Gastroesophageal sphincter (tissue), 4 donors: ENCODE data around the gene ASB15. TPM values are rescaled to one million over a fixed set of nuclear protein-coding genes. Genes with fewer than 3 reads are reported as not detected.

ENCODE experiments used
- ATAC-seq: fragments of 150-250 bp; one replicate; pipeline ENCODE4 v1.9.1; 2016; ENCODE audit warnings: mild to moderate bottlenecking, moderate library complexity
- H3K27ac ChIP-seq, 4 donors: fragments of 200-600 bp; sonication (generic) in 3 of 4; 1 replicate in 3 of 4; 2 replicates in 1 of 4; pipeline ENCODE4 v1.5.1; 2016 to 2019
- H3K27me3 ChIP-seq: fragments of 200-600 bp; sonication (generic); one replicate; pipeline ENCODE4 v1.5.1; 2019
- H3K36me3 ChIP-seq, 2 donors: fragments of 200-600 bp; sonication (generic); one replicate each; pipeline ENCODE4 v1.5.1; 2019; ENCODE audit warnings: control low read depth in 1 of 2
- H3K4me1 ChIP-seq, 3 donors: fragments of 200-600 bp; sonication (generic); 1 replicate in 2 of 3; 2 replicates in 1 of 3; pipeline ENCODE4 v1.5.1; 2016 to 2019; ENCODE audit warnings: control low read depth in 2 of 3
- H3K4me3 ChIP-seq, 2 donors: fragments of 200-600 bp; sonication (generic); one replicate each; pipeline ENCODE4 v1.5.1; 2019; ENCODE audit warnings: mild to moderate bottlenecking in 1 of 2, moderate library complexity in 1 of 2
- H3K9me3 ChIP-seq, 3 donors: fragments of 200-600 bp; sonication (generic); one replicate each; pipeline ENCODE4 v1.5.1; 2017 to 2019; ENCODE audit warnings: control low read depth in 2 of 3
- EP300 ChIP-seq: sonication (generic); formaldehyde crosslinking; IDR thresholded peaks from one replicate; pipeline ENCODE4 v1.6.1; 2017; ENCODE audit warnings: antibody characterized with exemption, mild to moderate bottlenecking
- POLR2A ChIP-seq, 2 donors: fragments of 450-650 bp; IDR thresholded peaks; one replicate each; pipeline ENCODE4 v1.6.1; 2017; ENCODE audit warnings: antibody characterized with exemption in 2 of 2, mild to moderate bottlenecking in 2 of 2, moderate library complexity in 1 of 2
- POLR2AphosphoS5 ChIP-seq: sonication (generic); formaldehyde crosslinking; IDR thresholded peaks from one replicate; pipeline ENCODE4 v1.6.1; 2017; ENCODE audit warnings: antibody characterized with exemption
- WGBS, 2 donors: methylation state at CpG; one replicate each; pipeline ENCODE4 v1.1.5; 2018; ENCODE audit warnings: low coverage in 1 of 2; 5-methylcytosine and 5-hydroxymethylcytosine counted together
- total RNA-seq, 4 donors: library from RNA; depleted of rRNA; stranded (reverse); fragments of >200 nt; gene quantifications; one replicate each; pipeline ENCODE4 v1.1.0, GENCODE V29; 2016
- TF ChIP-seq, protein P1 (sequence below), 4 experiments: fragments of 200-600 bp in 2 of 4; fragments of 450-650 bp in 2 of 4; sonication (generic) in 1 of 4; IDR thresholded peaks; one replicate each; pipeline ENCODE4 v1.5.1; 2017 to 2019; ENCODE audit warnings: antibody characterized with exemption in 4 of 4, mild to moderate bottlenecking in 2 of 4, moderate library complexity in 2 of 4

ASB15 gene
- total RNA-seq, 4 donors from 2014 or later: not detected

DNA sequence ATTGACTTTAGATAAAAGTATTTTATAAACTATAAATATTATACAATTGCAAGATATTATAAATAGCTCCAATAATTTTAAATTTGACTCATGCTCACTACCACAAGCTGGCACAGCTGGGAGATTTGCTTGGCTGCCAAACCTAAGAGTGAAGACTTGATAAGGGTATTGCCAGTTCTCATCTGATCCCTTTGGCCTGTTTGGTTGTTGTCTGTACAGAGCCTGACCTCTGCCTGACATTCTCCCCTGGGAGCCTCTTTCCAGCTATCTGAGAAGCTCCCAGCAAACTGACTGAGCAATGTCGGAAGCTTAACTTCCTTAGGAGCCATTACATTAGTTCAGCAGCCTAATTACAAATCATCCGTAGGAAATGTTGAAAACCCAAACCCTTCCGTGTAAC lies 43.9 kb downstream of the ASB15 start:
- ATAC-seq: no peak
- TF ChIP-seq POLR2A (IDR thresholded peaks at IDR 0.05) (no peak), EP300 (no peak), POLR2AphosphoS5 (no peak)
- TF ChIP-seq, protein P1, sequence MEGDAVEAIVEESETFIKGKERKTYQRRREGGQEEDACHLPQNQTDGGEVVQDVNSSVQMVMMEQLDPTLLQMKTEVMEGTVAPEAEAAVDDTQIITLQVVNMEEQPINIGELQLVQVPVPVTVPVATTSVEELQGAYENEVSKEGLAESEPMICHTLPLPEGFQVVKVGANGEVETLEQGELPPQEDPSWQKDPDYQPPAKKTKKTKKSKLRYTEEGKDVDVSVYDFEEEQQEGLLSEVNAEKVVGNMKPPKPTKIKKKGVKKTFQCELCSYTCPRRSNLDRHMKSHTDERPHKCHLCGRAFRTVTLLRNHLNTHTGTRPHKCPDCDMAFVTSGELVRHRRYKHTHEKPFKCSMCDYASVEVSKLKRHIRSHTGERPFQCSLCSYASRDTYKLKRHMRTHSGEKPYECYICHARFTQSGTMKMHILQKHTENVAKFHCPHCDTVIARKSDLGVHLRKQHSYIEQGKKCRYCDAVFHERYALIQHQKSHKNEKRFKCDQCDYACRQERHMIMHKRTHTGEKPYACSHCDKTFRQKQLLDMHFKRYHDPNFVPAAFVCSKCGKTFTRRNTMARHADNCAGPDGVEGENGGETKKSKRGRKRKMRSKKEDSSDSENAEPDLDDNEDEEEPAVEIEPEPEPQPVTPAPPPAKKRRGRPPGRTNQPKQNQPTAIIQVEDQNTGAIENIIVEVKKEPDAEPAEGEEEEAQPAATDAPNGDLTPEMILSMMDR (IDR thresholded peaks at IDR 0.05): no peak
- H3K27ac ChIP-seq: no peak overlapping the region
- no peaks in the 10 kb centered on the region for H3K36me3 ChIP-seq
- H3K27me3 ChIP-seq: no peaks in the 10 kb centered on the region
- H3K4me1 ChIP-seq: peaks cover 0 to 14% (median 2%) of the 10 kb centered on the region in 3 donors
- no peak overlapping the region for H3K4me3 ChIP-seq
- WGBS, 2 donors: 42 to 61% methylated on average over 2 to 3 of the region's 3 CpGs
- no peaks in the 10 kb centered on the region for H3K9me3 ChIP-seq

- Histone ChIP-seq H3K4me1 (peaks cover 0 to 14% (median 2%) of the 10 kb centered on the region in 3 donors), H3K4me3 (no peak overlapping the region), H3K36me3 (no peaks in the 10 kb centered on the region), H3K27ac (no peak overlapping the region), H3K9me3 (no peaks in the 10 kb centered on the region), H3K27me3 (no peaks in the 10 kb centered on the region)
- TF ChIP-seq EP300: no peak
- TF ChIP-seq, protein P1 (IDR thresholded peaks at IDR 0.05): no peak
- TF ChIP-seq POLR2A (IDR thresholded peaks at IDR 0.05): no peak
- no peak for TF ChIP-seq POLR2AphosphoS5
- WGBS, 2 donors: 86 to 90% methylated on average over 3 to 5 of the region's 7 CpGs
- ATAC-seq: no peak
Observed at GRCh38 chr7:123647106-123647730, 45.6 kb downstream of the ASB15 start.

- Histone ChIP-seq H3K9me3 (no peaks in the 10 kb centered on the region), H3K27me3 (no peaks in the 10 kb centered on the region), H3K4me3 (no peak overlapping the region), H3K36me3 (no peaks in the 10 kb centered on the region), H3K4me1 (peaks cover 0 to 2% (median 0%) of the 10 kb centered on the region in 3 donors), H3K27ac (no peak overlapping the region)
- WGBS, 2 donors: 70 to 80% methylated on average over 2 of the region's 2 CpGs
- TF ChIP-seq POLR2AphosphoS5 (no peak), POLR2A (IDR thresholded peaks at IDR 0.05) (no peak), EP300 (no peak)
- TF ChIP-seq, protein P1 (IDR thresholded peaks at IDR 0.05): no peak
- ATAC-seq: no peak
Observed at GRCh38 chr7:123649964-123650363, 48.3 kb downstream of the ASB15 start.

DNA sequence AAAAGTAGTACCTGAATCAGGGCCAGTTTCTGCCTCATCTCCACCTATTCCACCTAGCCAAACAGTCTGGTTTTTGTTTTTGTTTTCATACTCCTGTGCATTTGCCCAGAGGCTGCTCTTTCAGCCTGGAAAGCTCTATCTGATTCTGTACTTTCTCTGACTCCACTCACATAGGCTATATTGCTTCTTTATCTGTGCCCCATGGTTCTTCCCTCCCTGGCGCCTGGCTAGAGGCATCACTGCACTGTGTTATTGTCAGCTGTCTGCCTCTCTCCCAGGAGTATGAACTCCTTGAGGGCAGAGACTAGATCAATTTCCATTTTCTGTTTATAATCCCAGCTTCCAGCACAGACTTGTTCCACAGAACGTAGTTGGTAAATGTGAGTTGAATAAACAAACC lies 49.0 kb downstream of the ASB15 start:
- no peak for ATAC-seq
- TF ChIP-seq EP300 (no peak), POLR2A (IDR thresholded peaks at IDR 0.05) (no peak), POLR2AphosphoS5 (no peak)
- TF ChIP-seq, protein P1 (IDR thresholded peaks at IDR 0.05): no peak

GRCh38 chr7:123652406-123652805 lies 50.8 kb downstream of the ASB15 start:
- Histone ChIP-seq H3K27ac (no peak overlapping the region), H3K27me3 (no peaks in the 10 kb centered on the region), H3K36me3 (no peaks in the 10 kb centered on the region), H3K4me3 (no peak overlapping the region), H3K9me3 (no peaks in the 10 kb centered on the region), H3K4me1 (no peaks in the 10 kb centered on the region)
- TF ChIP-seq POLR2A (IDR thresholded peaks at IDR 0.05): no peak
- no peak for TF ChIP-seq EP300
- no peak for TF ChIP-seq POLR2AphosphoS5
- TF ChIP-seq, protein P1 (IDR thresholded peaks at IDR 0.05): no peak
- 95 to 100% methylated on average over 1 of the region's 1 CpG for WGBS, 2 donors
- no peak for ATAC-seq

More for the DNA sequence above, 49.0 kb downstream of the ASB15 start:
- H3K27ac ChIP-seq: no peak overlapping the region
- H3K4me1 ChIP-seq: no peaks in the 10 kb centered on the region
- no peaks in the 10 kb centered on the region for H3K9me3 ChIP-seq
- WGBS, 2 donors: 60 to 77% methylated on average over 1 to 2 of the region's 2 CpGs
- H3K4me3 ChIP-seq: no peak overlapping the region
- no peaks in the 10 kb centered on the region for H3K27me3 ChIP-seq
- no peaks in the 10 kb centered on the region for H3K36me3 ChIP-seq
